H1 (cell line): ENCODE measurements around the gene LURAP1L. TPM values are rescaled to one million over a fixed set of nuclear protein-coding genes. Genes with fewer than 3 reads are reported as not detected.

ENCODE experiments used
- CTCF ChIA-PET: fragments of 300-600 bp; sonication (Branson Sonifier 250); formaldehyde crosslinking; loops from one replicate; lab custom pipeline; 2021; ENCODE audit not compliant: partially characterized antibody; lab: Charles Lee
- POLR2A ChIA-PET: fragments of 300-600 bp; sonication (Branson Sonifier 250); formaldehyde crosslinking; loops from one replicate; lab custom pipeline; 2021; ENCODE audit warnings: inconsistent platforms; ENCODE audit not compliant: partially characterized antibody; lab: Charles Lee
- DNase-seq, 2 experiments: peaks; one replicate each; pipeline versions ENCODE4 v3.0.0 to v3.0.0-alpha.2; 2010 to 2022; ENCODE audit warnings: low spot score in 2 of 2, low read depth in 1 of 2, mixed read lengths in 1 of 2
- FAIRE-seq: peaks from 2 replicates; lab custom pipeline; 2011; peaks lifted over from hg19 to GRCh38; lab: Jason Lieb, UNC
- H2AFZ ChIP-seq: 2 replicates; pipeline ENCODE4 v1.8.1; 2012; ENCODE audit warnings: low read length, inconsistent platforms
- H2AK5ac ChIP-seq: 2 replicates; pipeline ENCODE4 v1.6.1; 2013; ENCODE audit warnings: low read depth, low read length
- H2BK120ac ChIP-seq: replicated peaks from 2 replicates; pipeline ENCODE3; 2013; ENCODE audit warnings: low read depth, low read length, inconsistent platforms
- H2BK12ac ChIP-seq: 2 replicates; pipeline ENCODE4 v1.6.1; 2013; ENCODE audit warnings: low read depth, low read length
- H2BK15ac ChIP-seq: 2 replicates; pipeline ENCODE4 v1.6.1; 2013; ENCODE audit warnings: low read length
- H2BK20ac ChIP-seq: 2 replicates; pipeline ENCODE4 v1.6.1; 2013; ENCODE audit warnings: low read length
- H2BK5ac ChIP-seq: 2 replicates; pipeline ENCODE4 v1.6.1; 2013; ENCODE audit warnings: low read depth, low read length
- H3K14ac ChIP-seq: 2 replicates; pipeline ENCODE4 v1.6.1; 2013; ENCODE audit warnings: inconsistent platforms; ENCODE audit not compliant: insufficient read length
- H3K18ac ChIP-seq: 2 replicates; pipeline ENCODE4 v1.6.1; 2013; ENCODE audit warnings: low read length; ENCODE audit errors: extremely low read depth
- H3K23ac ChIP-seq: 2 replicates; pipeline ENCODE4 v1.6.1; 2013; ENCODE audit warnings: inconsistent platforms; ENCODE audit not compliant: insufficient read length
- H3K23me2 ChIP-seq: 2 replicates; pipeline ENCODE4 v1.6.1; 2013; ENCODE audit warnings: low read depth, low read length
- H3K27ac ChIP-seq: 2 replicates; pipeline ENCODE4 v1.6.1; 2011; ENCODE audit warnings: low read depth, low read length, inconsistent platforms
- H3K27me3 ChIP-seq, 4 experiments: replicated peaks in 1 of 4; 1 replicate in 1 of 4; 2 replicates in 3 of 4; pipeline versions ENCODE4 v1.6.1 to v1.8.1; 2011 to 2013; ENCODE audit warnings: low read length in 3 of 4, mild to moderate bottlenecking in 3 of 4, inconsistent platforms in 2 of 4, mixed read lengths in 2 of 4, moderate library complexity in 1 of 4; ENCODE audit not compliant: control insufficient read depth in 3 of 4, insufficient read depth in 3 of 4; ENCODE audit errors: extremely low read depth in 1 of 4
- H3K36me3 ChIP-seq, 4 experiments: 2 replicates each; pipeline versions ENCODE4 v1.6.1 to v1.8.1; 2011 to 2013; ENCODE audit warnings: mild to moderate bottlenecking in 4 of 4, low read length in 3 of 4, moderate library complexity in 2 of 4, control low read depth in 1 of 4, inconsistent platforms in 1 of 4; ENCODE audit not compliant: insufficient read depth in 4 of 4, control insufficient read depth in 2 of 4
- H3K4ac ChIP-seq: replicated peaks from 2 replicates; pipeline ENCODE3; 2013; ENCODE audit warnings: low read length, low read depth, mixed read lengths, inconsistent platforms; ENCODE audit not compliant: insufficient read length
- H3K4me1 ChIP-seq, 4 experiments: replicated peaks in 1 of 4; 1 replicate in 1 of 4; 2 replicates in 3 of 4; pipeline versions ENCODE4 v1.6.1 to v1.8.1; 2011 to 2013; ENCODE audit warnings: low read length in 3 of 4, inconsistent platforms in 2 of 4, mixed read lengths in 1 of 4; ENCODE audit not compliant: insufficient read depth in 4 of 4, control insufficient read depth in 3 of 4
- H3K4me2 ChIP-seq, 2 experiments: 2 replicates each; pipeline versions ENCODE4 v1.6.1 to v1.8.1; 2011 to 2013; ENCODE audit warnings: low read depth in 2 of 2, low read length in 2 of 2, control low read depth in 1 of 2, inconsistent platforms in 1 of 2, mild to moderate bottlenecking in 1 of 2; ENCODE audit not compliant: insufficient read depth in 1 of 2
- H3K4me3 ChIP-seq, 4 experiments: fragments of 200-600, 300-600 bp in 1 of 4; sonication (generic), shearing (Covaris generic), sonication (Bioruptor Twin) in 1 of 4; 2 replicates each; pipeline versions ENCODE4 v1.5.1 to v1.8.1; 2011 to 2016; ENCODE audit warnings: low read length in 4 of 4, low read depth in 3 of 4, control low read depth in 2 of 4, inconsistent platforms in 2 of 4, mild to moderate bottlenecking in 2 of 4, mixed read lengths in 1 of 4, moderate library complexity in 1 of 4; ENCODE audit not compliant: insufficient read depth in 2 of 4; ENCODE audit errors: extremely low read depth in 1 of 4
- H3K56ac ChIP-seq: replicated peaks from 2 replicates; pipeline ENCODE3; 2013; ENCODE audit warnings: low read depth, mild to moderate bottlenecking, mixed read lengths, low read length, inconsistent platforms; ENCODE audit not compliant: insufficient read length
- H3K79me1 ChIP-seq: 2 replicates; pipeline ENCODE4 v1.6.1; 2013; ENCODE audit warnings: low read depth, low read length, control low read depth
- H3K79me2 ChIP-seq, 2 experiments: 2 replicates each; pipeline versions ENCODE4 v1.6.1 to v1.8.1; 2012 to 2013; ENCODE audit warnings: low read length in 2 of 2, mild to moderate bottlenecking in 2 of 2, inconsistent platforms in 1 of 2; ENCODE audit not compliant: insufficient read depth in 2 of 2, control insufficient read depth in 1 of 2
- H3K9ac ChIP-seq, 4 experiments: replicated peaks in 1 of 4; 1 replicate in 1 of 4; 2 replicates in 3 of 4; pipeline versions ENCODE4 v1.6.1 to v1.8.1; 2011 to 2013; ENCODE audit warnings: low read depth in 3 of 4, low read length in 3 of 4, control low read depth in 2 of 4, mild to moderate bottlenecking in 2 of 4, moderate library complexity in 2 of 4, inconsistent platforms in 1 of 4; ENCODE audit errors: extremely low read depth in 1 of 4
- H3K9me3 ChIP-seq, 2 experiments: 2 replicates each; pipeline versions ENCODE4 v1.6.1 to v1.8.1; 2012 to 2013; ENCODE audit warnings: mild to moderate bottlenecking in 2 of 2, moderate library complexity in 2 of 2, control low read depth in 1 of 2, inconsistent platforms in 1 of 2, low read depth in 1 of 2, low read length in 1 of 2, mixed read lengths in 1 of 2; ENCODE audit not compliant: insufficient read depth in 2 of 2
- H4K20me1 ChIP-seq, 2 experiments: replicated peaks in 1 of 2; 2 replicates each; pipeline versions ENCODE3 to v1.8.1; 2011 to 2013; ENCODE audit warnings: inconsistent platforms in 2 of 2, low read length in 2 of 2, mild to moderate bottlenecking in 1 of 2; ENCODE audit not compliant: insufficient read depth in 2 of 2, control insufficient read depth in 1 of 2
- H4K5ac ChIP-seq: 2 replicates; pipeline ENCODE4 v1.6.1; 2013; ENCODE audit warnings: low read length, low read depth, mixed read lengths, inconsistent platforms; ENCODE audit not compliant: insufficient read length
- H4K8ac ChIP-seq: 2 replicates; pipeline ENCODE4 v1.8.0; 2013; ENCODE audit warnings: mild to moderate bottlenecking, moderate library complexity, low read length, inconsistent platforms; ENCODE audit not compliant: insufficient read depth; ENCODE audit errors: extremely low read depth
- H4K91ac ChIP-seq: replicated peaks from 2 replicates; pipeline ENCODE3; 2013; ENCODE audit warnings: low read length, mixed read lengths, inconsistent platforms; ENCODE audit not compliant: insufficient read length
- ATF2 ChIP-seq: IDR thresholded peaks from 2 replicates; pipeline ENCODE4 v1.6.1; 2012; ENCODE audit warnings: low read length, inconsistent platforms
- ATF3 ChIP-seq: IDR thresholded peaks from 2 replicates; pipeline ENCODE4 v1.6.1; 2011; ENCODE audit warnings: low read depth, mild to moderate bottlenecking, low read length; ENCODE audit not compliant: insufficient read depth
- GABPA ChIP-seq: IDR thresholded peaks from 2 replicates; pipeline ENCODE4 v1.6.1; 2011; ENCODE audit warnings: mild to moderate bottlenecking, low read length, moderate library complexity, borderline replicate concordance; ENCODE audit not compliant: insufficient read depth
- GTF2F1 ChIP-seq: IDR thresholded peaks from 2 replicates; pipeline ENCODE4 v1.6.1; 2012; ENCODE audit warnings: low read depth, low read length, improper control_type of control experiment, borderline replicate concordance
- HDAC6 ChIP-seq: IDR thresholded peaks from one replicate; pipeline ENCODE4 v1.7.1; 2012; ENCODE audit warnings: low read depth, mild to moderate bottlenecking, inconsistent platforms, low read length, moderate library complexity
- KDM1A ChIP-seq: fragments of 200-600, 300-600 bp; sonication (generic); IDR thresholded peaks from 2 replicates; pipeline ENCODE4 v1.7.1; 2016; ENCODE audit warnings: mild to moderate bottlenecking, low read length, borderline replicate concordance
- POLR2A ChIP-seq, 2 experiments: IDR thresholded peaks; 1 replicate in 1 of 2; 2 replicates in 1 of 2; pipeline ENCODE4 v1.6.1; 2011; ENCODE audit warnings: low read depth in 2 of 2, low read length in 2 of 2, mild to moderate bottlenecking in 2 of 2; ENCODE audit errors: control extremely low read depth in 1 of 2
- POU5F1 ChIP-seq: IDR thresholded peaks from 2 replicates; pipeline ENCODE4 v1.6.1; 2011; ENCODE audit warnings: low read depth, mild to moderate bottlenecking, low read length, moderate library complexity
- SIN3A ChIP-seq, 2 experiments: IDR thresholded peaks in 1 of 2; conservative IDR thresholded peaks in 1 of 2; 2 replicates each; pipeline ENCODE4 v1.6.1; 2011 to 2012; ENCODE audit warnings: low read length in 2 of 2, improper control_type of control experiment in 1 of 2, low read depth in 1 of 2, mild to moderate bottlenecking in 1 of 2
- SIRT6 ChIP-seq: IDR thresholded peaks from one replicate; pipeline ENCODE4 v1.7.1; 2012; ENCODE audit warnings: low read length, inconsistent platforms
- SIX5 ChIP-seq: IDR thresholded peaks from 2 replicates; pipeline ENCODE4 v1.6.1; 2011; ENCODE audit warnings: mild to moderate bottlenecking, low read depth, low read length
- SP1 ChIP-seq: IDR thresholded peaks from 2 replicates; pipeline ENCODE4 v1.6.1; 2011; ENCODE audit warnings: low read depth, low read length
- TCF12 ChIP-seq: IDR thresholded peaks from 2 replicates; pipeline ENCODE4 v1.6.1; 2011; ENCODE audit warnings: low read depth, mild to moderate bottlenecking, low read length
- WGBS, 2 experiments: shearing (Covaris generic) in 1 of 2; methylation state at CpG; one replicate each; pipeline versions ENCODE4 v1.1.6 to v1.1.7; 2013 to 2015; ENCODE audit warnings: low lambda C conversion rate in 2 of 2, mixed read lengths in 2 of 2, inconsistent platforms in 1 of 2, low coverage in 1 of 2, missing lambda C conversion rate in 1 of 2; ENCODE audit not compliant: insufficient replicate concordance in 2 of 2, insufficient coverage in 1 of 2, insufficient read length in 1 of 2; ENCODE audit errors: extremely low coverage in 1 of 2, missing lambda C conversion rate in 1 of 2; 5-methylcytosine and 5-hydroxymethylcytosine counted together
- polyA plus RNA-seq, 7 experiments: library from polyadenylated mRNA; depleted of rRNA in 3 of 7; stranded (reverse) in 5 of 7; unstranded in 2 of 7; fragments of >200 nt in 5 of 7; fragments of 200-250 nt in 2 of 7; gene quantifications; 1 replicate in 5 of 7; 2 replicates in 1 of 7; 4 replicates in 1 of 7; pipeline versions ENCODE4 v1.2.1 to v1.2.3, GENCODE V29; 2011 to 2013; ENCODE audit warnings: missing spikeins in 2 of 7, mixed read lengths in 2 of 7
- total RNA-seq: library from RNA; stranded (reverse); fragmentation: NEBNext Ultra II Directional; extraction: Animal tissue kit (Norgen Biotek cat#: 25700); gene quantifications from 2 replicates; pipeline ENCODE4 v1.2.1, GENCODE V29; 2021

LURAP1L gene
- total and polyA plus RNA-seq, 2 of the 8 experiments (the other 6 are each of a cell fraction or from before 2014, with no cell fraction given): 0.63 to 1.2 TPM

- POLR2A ChIA-PET: no interaction called here
- TF ChIP-seq POU5F1: no peak
- no peak for TF ChIP-seq SP1
- no peak for TF ChIP-seq GABPA
- TF ChIP-seq SIN3A (conservative IDR thresholded peaks at IDR 0.05 in 1 of 2, IDR thresholded peaks at IDR 0.05 in 1 of 2; ENCODE audit: low read depth in 1 of 2, low read length in 2 of 2): no peak
- no peak for TF ChIP-seq KDM1A
- TF ChIP-seq ATF2: no peak
- TF ChIP-seq SIRT6: no peak
- TF ChIP-seq ATF3: no peak
- TF ChIP-seq TCF12: no peak
- TF ChIP-seq POLR2A (IDR thresholded peaks at IDR 0.05; ENCODE audit: control extremely low read depth in 1 of 2, low read depth in 2 of 2, low read length in 2 of 2): no peak
- no peak for TF ChIP-seq GTF2F1
- TF ChIP-seq HDAC6: no peak
- TF ChIP-seq SIX5: no peak
Measured at GRCh38 chr9:12843735-12844134, 68.9 kb downstream of the LURAP1L start.

More at GRCh38 chr9:12843735-12844134, 68.9 kb downstream of the LURAP1L start:
- no peak overlapping the region for H3K14ac ChIP-seq
- H4K5ac ChIP-seq: no peak overlapping the region
- no peak overlapping the region for H4K8ac ChIP-seq
- H3K9ac ChIP-seq: no peak overlapping the region
- CTCF ChIA-PET: interaction anchor here (1.2 kb wide), 1 partner anchor 124 kb away, joined by 4 read pairs; no protein-coding TSS in a partner anchor
- no peak overlapping the region for H3K4ac ChIP-seq
- DNase-seq (no peak), FAIRE-seq (no peak)
- no peak overlapping the region for H3K4me2 ChIP-seq
- H2AK5ac ChIP-seq: no peak overlapping the region
- H3K23me2 ChIP-seq: no peaks in the 10 kb centered on the region
- H3K4me1 ChIP-seq: no peaks in the 10 kb centered on the region
- no peaks in the 10 kb centered on the region for H3K27me3 ChIP-seq
- H2BK120ac ChIP-seq: no peak overlapping the region
- H3K36me3 ChIP-seq: no peaks in the 10 kb centered on the region
- H3K23ac ChIP-seq: no peak overlapping the region
- no peak overlapping the region for H2AFZ ChIP-seq
- H3K4me3 ChIP-seq: no peak overlapping the region
- no peak overlapping the region for H3K18ac ChIP-seq
- H3K9me3 ChIP-seq: no peaks in the 10 kb centered on the region
- WGBS, 2 experiments: 89% methylated on average over 4 of the region's 4 CpGs; no CpG with 5 or more reads in 1 of the 2 experiments
- H2BK20ac ChIP-seq: no peak overlapping the region
- H3K56ac ChIP-seq: no peak overlapping the region
- no peak overlapping the region for H4K91ac ChIP-seq
- H2BK5ac ChIP-seq: no peak overlapping the region
- no peaks in the 10 kb centered on the region for H4K20me1 ChIP-seq
- no peak overlapping the region for H2BK12ac ChIP-seq
- H3K27ac ChIP-seq: no peak overlapping the region
- H2BK15ac ChIP-seq: no peak overlapping the region
- no peaks in the 10 kb centered on the region for H3K79me2 ChIP-seq
- H3K79me1 ChIP-seq: no peaks in the 10 kb centered on the region
